GM19372 (cell line): ENCODE measurements around the gene ARPP21.

Source experiments
- ATAC-seq: cut with Tn5 transposase; IDR thresholded peaks from one replicate; pipeline ENCODE4 v1.9.1; 2021; ENCODE audit warnings: mild to moderate bottlenecking, low read depth, moderate library complexity; ENCODE audit not compliant: unreplicated experiment

Gene ARPP21

GRCh38 chr3:35641331-35641730, 2.0 kb downstream of the ARPP21 start:
- no peak for ATAC-seq

DNA sequence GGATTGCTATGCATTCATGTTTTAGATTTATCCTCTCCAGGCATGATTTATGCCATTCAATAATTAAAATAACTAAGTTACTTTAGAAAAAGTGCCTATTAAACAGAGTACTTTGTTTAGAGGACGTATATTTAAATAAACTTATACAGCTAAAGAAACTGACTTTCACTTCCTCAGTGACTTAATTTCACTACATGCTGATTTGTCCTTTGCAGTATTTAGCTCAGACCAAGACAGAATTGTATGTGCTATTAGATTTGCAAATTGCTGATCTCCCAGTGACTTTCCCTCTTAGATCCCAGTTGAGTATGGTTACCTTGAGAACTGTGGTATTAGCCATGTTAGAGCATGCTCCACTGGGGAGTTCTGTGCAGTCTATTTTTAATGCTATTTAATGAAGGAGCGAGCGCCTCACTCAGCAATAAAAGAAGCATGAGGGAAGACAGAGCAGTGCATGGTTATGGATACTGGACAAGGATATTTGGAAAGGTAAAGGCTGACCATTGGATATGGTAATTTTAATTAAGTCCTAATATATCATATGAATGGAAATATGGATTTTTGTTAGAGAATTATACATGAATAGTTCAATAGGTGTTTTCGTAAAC, 2.7 kb downstream of the ARPP21 start:
- ATAC-seq: no peak

DNA sequence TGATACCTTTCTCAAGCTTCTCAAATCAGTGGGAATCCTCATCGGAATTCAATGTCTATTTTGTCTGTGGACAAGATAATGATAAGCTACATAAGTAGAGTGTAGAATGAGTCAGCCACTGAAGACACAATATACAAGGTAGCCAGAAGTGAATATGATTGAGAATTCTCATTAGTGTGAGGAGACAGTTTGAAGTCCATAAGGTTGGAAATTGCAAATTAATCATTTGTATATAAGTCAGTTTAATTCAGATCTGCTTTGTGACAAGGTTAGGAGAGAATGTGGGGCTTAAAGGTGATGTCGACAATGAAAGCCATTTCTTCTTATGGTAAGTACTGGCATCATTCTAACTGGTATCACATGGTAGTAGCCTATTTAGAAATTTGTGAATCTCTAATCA, 4.2 kb downstream of the ARPP21 start:
- no peak for ATAC-seq

GRCh38 chr3:35644451-35644850, 5.1 kb downstream of the ARPP21 start:
- ATAC-seq: no peak

GRCh38 chr3:35645189-35645588, 5.9 kb downstream of the ARPP21 start:
- ATAC-seq: no peak

- no peak for ATAC-seq
Observed at GRCh38 chr3:35646081-35646480, 6.8 kb downstream of the ARPP21 start.

- ATAC-seq: no peak
Observed at GRCh38 chr3:35647461-35647860, 8.1 kb downstream of the ARPP21 start.

- no peak for ATAC-seq
Observed at GRCh38 chr3:35648347-35648746, 9.0 kb downstream of the ARPP21 start.

GRCh38 chr3:35649405-35649804, 10.1 kb downstream of the ARPP21 start:
- ATAC-seq: no peak

GRCh38 chr3:35651426-35651825, 12.1 kb downstream of the ARPP21 start:
- no peak for ATAC-seq

DNA sequence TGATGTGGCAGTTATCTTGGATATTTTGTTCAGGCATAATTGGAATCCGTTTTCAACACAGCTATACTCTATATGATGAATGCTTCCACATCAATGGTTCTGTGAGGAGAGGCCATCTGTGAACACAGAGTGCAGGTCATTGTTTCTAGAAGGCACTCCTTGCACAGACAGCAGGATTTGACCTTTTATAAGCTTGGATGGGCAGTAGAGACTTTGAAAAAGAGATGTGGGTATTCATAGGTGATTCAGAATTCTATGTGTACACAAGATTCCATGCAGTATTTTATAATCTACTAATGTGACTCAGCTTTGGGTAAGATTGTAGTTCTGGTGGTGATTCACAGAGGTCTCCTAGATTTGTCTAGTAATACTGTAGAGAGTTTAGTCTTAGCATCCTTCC, 12.5 kb downstream of the ARPP21 start:
- no peak for ATAC-seq

- no peak for ATAC-seq
Observed at GRCh38 chr3:35653347-35653746, 14.0 kb downstream of the ARPP21 start.

GRCh38 chr3:35654476-35654875, 15.2 kb downstream of the ARPP21 start:
- no peak for ATAC-seq

DNA sequence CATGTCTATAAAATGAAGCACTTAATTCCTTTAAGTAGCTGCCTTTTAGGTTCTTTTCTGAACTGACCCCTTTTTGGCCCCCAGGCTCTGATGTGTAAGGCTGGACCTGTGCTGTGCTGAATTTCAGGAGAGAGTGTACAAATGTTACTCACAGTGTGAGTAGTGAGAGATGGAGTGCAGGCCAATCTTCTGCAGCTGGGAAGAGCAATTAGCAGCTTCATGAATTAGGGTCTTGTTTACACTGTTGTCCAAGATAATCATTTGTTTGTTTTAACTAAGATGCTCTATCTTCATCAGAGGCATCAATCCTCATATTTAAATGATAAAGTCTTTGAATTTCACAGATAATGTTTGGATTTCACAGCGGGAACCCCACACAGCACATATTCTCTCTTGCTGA, 19.4 kb downstream of the ARPP21 start:
- ATAC-seq: no peak

DNA sequence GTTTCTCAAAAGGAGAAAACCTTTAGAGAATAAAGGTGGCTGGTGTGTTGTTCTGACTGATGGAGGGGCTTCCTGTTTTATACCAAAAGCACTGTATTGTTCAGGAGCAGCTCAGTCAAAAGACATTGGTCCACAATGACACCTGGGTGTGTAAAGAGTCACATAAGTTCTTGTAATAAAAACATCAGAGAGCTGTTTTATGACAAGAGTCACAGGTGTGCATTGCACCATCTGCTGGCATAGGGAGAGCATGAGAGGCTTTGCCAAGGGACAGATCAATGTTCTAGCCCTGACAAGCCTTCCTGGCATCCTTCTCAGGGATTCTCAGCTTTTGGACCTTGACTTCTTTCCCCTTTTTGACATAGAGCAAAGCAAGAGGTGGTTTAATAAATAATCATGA, 20.4 kb downstream of the ARPP21 start:
- ATAC-seq: no peak

- no peak for ATAC-seq
Observed at GRCh38 chr3:35663471-35663870, 24.1 kb downstream of the ARPP21 start.

GRCh38 chr3:35664460-35664919, 25.2 kb downstream of the ARPP21 start:
- no peak for ATAC-seq

- no peak for ATAC-seq
Observed at GRCh38 chr3:35665390-35666055, 26.2 kb downstream of the ARPP21 start.

DNA sequence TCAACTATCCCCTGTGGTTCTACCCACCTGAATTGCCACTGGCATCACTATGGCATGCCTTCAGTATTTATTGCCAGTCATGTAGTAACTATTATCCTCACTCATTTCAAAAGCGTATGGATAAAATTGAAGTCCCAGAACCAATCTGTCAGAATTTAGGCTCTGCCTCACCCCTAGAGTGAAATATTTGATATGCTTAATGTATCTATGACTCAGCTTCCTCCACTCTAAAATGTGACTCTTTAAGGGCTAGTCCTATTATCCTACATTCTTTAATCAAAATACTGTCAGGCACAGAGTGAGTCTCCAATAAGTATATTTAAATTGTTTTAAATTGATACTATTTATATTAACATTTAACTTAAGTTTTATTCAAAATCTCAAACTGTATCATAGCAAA, 27.6 kb downstream of the ARPP21 start:
- no peak for ATAC-seq

DNA sequence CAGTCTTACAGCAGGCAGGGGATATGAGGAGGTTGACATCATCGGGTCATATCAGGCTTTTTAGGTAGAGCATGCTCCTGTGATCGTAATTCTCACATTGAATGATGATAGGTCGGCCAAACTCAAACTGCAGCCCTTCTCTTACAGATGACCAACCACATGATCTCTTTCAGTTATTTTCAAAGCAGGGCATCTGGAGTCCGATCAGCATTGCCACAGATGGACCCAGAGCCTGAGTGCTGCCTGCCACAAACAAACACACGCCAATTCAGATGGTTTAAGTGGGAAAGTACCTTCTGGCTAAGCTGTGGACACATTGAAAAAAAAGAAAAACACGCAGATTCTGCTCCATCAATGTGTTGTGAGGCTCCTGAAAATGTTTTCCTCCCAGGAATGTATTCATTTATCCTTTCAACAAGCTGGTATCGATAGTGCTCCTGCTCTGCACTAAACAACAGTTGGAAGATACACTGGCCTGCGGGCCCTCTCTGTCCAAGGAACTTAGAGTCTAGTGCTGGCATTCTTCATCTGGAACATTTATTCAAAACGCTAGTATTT, 31.2 kb downstream of the ARPP21 start:
- no peak for ATAC-seq

DNA sequence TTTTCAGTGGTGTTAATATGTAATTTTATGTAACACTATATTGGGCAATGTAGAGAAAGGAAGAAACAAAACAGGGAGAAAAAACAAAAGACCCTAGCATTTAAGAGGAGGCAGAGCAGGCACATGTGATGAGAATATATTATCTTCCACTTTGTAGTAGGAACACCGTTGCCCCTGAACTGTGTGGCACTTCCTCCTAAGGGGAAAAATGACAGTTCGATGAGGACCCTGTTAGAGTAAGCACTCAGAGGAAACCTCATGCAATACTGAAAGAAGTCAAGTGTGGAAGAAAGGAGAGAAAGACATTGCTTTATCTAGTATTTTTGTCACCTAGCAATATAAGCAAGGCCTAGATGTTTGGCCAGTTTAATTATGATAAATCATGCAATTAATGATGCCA, 32.2 kb downstream of the ARPP21 start:
- no peak for ATAC-seq

- no peak for ATAC-seq
Observed at GRCh38 chr3:35673017-35673416, 33.7 kb downstream of the ARPP21 start.
